Endothelial cell of umbilical vein (primary cell): ENCODE measurements around the gene MARCHF9. TPM values are rescaled to one million over a fixed set of nuclear protein-coding genes. Genes with fewer than 3 reads are reported as not detected.

Source experiments
- BruUV-seq: library from RNA; stranded (reverse); fragments of 400-500 nt; replicated peaks from 2 replicates; lab custom pipeline; 2021; lab: Mats Ljungman, UMichigan
- CTCF ChIA-PET: fragments of 300-600, 350-600 bp; sonication (Branson Sonifier 250); formaldehyde crosslinking; loops from one replicate; lab custom pipeline; 2021; ENCODE audit warnings: antibody characterized with exemption, inconsistent platforms; lab: Charles Lee
- POLR2A ChIA-PET: fragments of 300-600, 350-600 bp; sonication (Branson Sonifier 250); formaldehyde crosslinking; loops from one replicate; lab custom pipeline; 2021; ENCODE audit warnings: antibody characterized with exemption, inconsistent platforms; lab: Charles Lee
- DNase-seq: peaks from one replicate; pipeline ENCODE4 v3.0.0-alpha.2; 2011; ENCODE audit warnings: low read depth, low spot score
- FAIRE-seq: peaks from 2 replicates; lab custom pipeline; 2011; peaks lifted over from hg19 to GRCh38; lab: Jason Lieb, UNC
- H2AFZ ChIP-seq: 2 replicates; pipeline ENCODE4 v1.6.0; 2012; ENCODE audit warnings: low read depth, low read length, control low read depth, inconsistent platforms
- H3K27ac ChIP-seq: 2 replicates; pipeline ENCODE4 v1.5.1; 2011; ENCODE audit warnings: low read depth, mild to moderate bottlenecking, control low read depth, low read length, moderate library complexity; ENCODE audit not compliant: insufficient read depth
- H3K27me3 ChIP-seq, 2 experiments: 2 replicates each; pipeline versions ENCODE4 v1.6.0 to v1.6.1; 2011; ENCODE audit warnings: low read length in 2 of 2, mixed read lengths in 1 of 2; ENCODE audit not compliant: control insufficient read depth in 2 of 2, insufficient read depth in 2 of 2
- H3K36me3 ChIP-seq, 2 experiments: 2 replicates in 1 of 2; 3 replicates in 1 of 2; pipeline ENCODE4 v1.5.1; 2011; ENCODE audit warnings: low read length in 2 of 2, mild to moderate bottlenecking in 1 of 2, moderate library complexity in 1 of 2; ENCODE audit not compliant: control insufficient read depth in 2 of 2, insufficient read depth in 2 of 2; ENCODE audit errors: extremely low read depth in 1 of 2
- H3K4me1 ChIP-seq: 3 replicates; pipeline ENCODE4 v1.5.1; 2011; ENCODE audit warnings: mild to moderate bottlenecking, low read length; ENCODE audit not compliant: control insufficient read depth, insufficient read depth; ENCODE audit errors: extremely low read depth
- H3K4me2 ChIP-seq: 2 replicates; pipeline ENCODE4 v1.6.1; 2011; ENCODE audit warnings: low read length, control low read depth, mixed read lengths; ENCODE audit not compliant: insufficient read depth
- H3K4me3 ChIP-seq, 3 experiments: fragments of 200-600 bp in 1 of 3; sonication (generic), shearing (Covaris generic) in 1 of 3; replicated peaks in 1 of 3; 2 replicates each; pipeline ENCODE4 v1.5.1; 2011 to 2016; ENCODE audit warnings: control low read depth in 3 of 3, low read length in 3 of 3, mild to moderate bottlenecking in 2 of 3, inconsistent platforms in 1 of 3, low read depth in 1 of 3, moderate library complexity in 1 of 3; ENCODE audit not compliant: insufficient read depth in 1 of 3
- H3K79me2 ChIP-seq: 2 replicates; pipeline ENCODE4 v1.6.0; 2012; ENCODE audit warnings: low read length, inconsistent platforms; ENCODE audit not compliant: control insufficient read depth, insufficient read depth
- H3K9ac ChIP-seq: replicated peaks from 2 replicates; pipeline ENCODE3; 2011; ENCODE audit warnings: low read length, control low read depth; ENCODE audit not compliant: insufficient read depth; ENCODE audit errors: extremely low read depth
- H3K9me1 ChIP-seq: replicated peaks from 3 replicates; pipeline ENCODE4 v1.6.0; 2011; ENCODE audit warnings: mild to moderate bottlenecking, low read length; ENCODE audit not compliant: control insufficient read depth, insufficient read depth; ENCODE audit errors: extremely low read depth
- H3K9me3 ChIP-seq: replicated peaks from 2 replicates; pipeline ENCODE4 v1.5.1; 2012; ENCODE audit warnings: low read length, inconsistent platforms; ENCODE audit not compliant: control insufficient read depth, insufficient read depth
- H4K20me1 ChIP-seq: replicated peaks from 2 replicates; pipeline ENCODE3; 2011; ENCODE audit warnings: mild to moderate bottlenecking, low read length; ENCODE audit not compliant: control insufficient read depth, insufficient read depth; ENCODE audit errors: extremely low read depth
- EZH2 ChIP-seq: IDR thresholded peaks from 2 replicates; pipeline ENCODE4 v1.6.1; 2012; ENCODE audit warnings: borderline replicate concordance, low read depth, mild to moderate bottlenecking, moderate library complexity, low read length, inconsistent platforms; ENCODE audit not compliant: severe bottlenecking
- FOS ChIP-seq: IDR thresholded peaks from 2 replicates; pipeline ENCODE4 v1.6.1; 2011; ENCODE audit warnings: mild to moderate bottlenecking, low read length, moderate library complexity, borderline replicate concordance; ENCODE audit not compliant: insufficient read depth
- GATA2 ChIP-seq: IDR thresholded peaks from 2 replicates; pipeline ENCODE4 v1.7.0; 2011; ENCODE audit warnings: low read depth, mild to moderate bottlenecking, moderate library complexity, mixed read lengths, low read length; ENCODE audit not compliant: insufficient read length, insufficient read depth
- JUN ChIP-seq: IDR thresholded peaks from 2 replicates; pipeline ENCODE4 v1.6.1; 2011; ENCODE audit warnings: borderline replicate concordance, low read depth; ENCODE audit not compliant: insufficient read length, insufficient read depth
- MYC ChIP-seq: IDR thresholded peaks from one replicate; pipeline ENCODE4 v1.6.1; 2011; ENCODE audit warnings: mild to moderate bottlenecking, low read depth, low read length
- POLR2A ChIP-seq: IDR thresholded peaks from 2 replicates; pipeline ENCODE4 v1.6.1; 2012; ENCODE audit warnings: low read depth, mild to moderate bottlenecking, control low read depth, low read length
- POLR2AphosphoS5 ChIP-seq: IDR thresholded peaks from 2 replicates; pipeline ENCODE4 v1.6.1; 2012; ENCODE audit warnings: low read depth, mild to moderate bottlenecking, control low read depth, low read length, moderate library complexity; ENCODE audit not compliant: insufficient read depth
- dilution Hi-C: fragments of 300-500 bp; cut with MboI; formaldehyde crosslinking; loops from one replicate; pipeline ENCODE4 v1.15.0; 2019; ENCODE audit warnings: low sequenced_read_pairs; ENCODE audit not compliant: extremely low pct_ligation_motif_present
- intact Hi-C: fragments of 100-400 bp; cut with micrococcal nuclease; formaldehyde crosslinking; loops from one replicate; pipeline ENCODE4 v1.10.0; 2022
- polyA plus RNA-seq, 4 experiments: library from polyadenylated mRNA; depleted of rRNA in 3 of 4; stranded (reverse) in 3 of 4; unstranded in 1 of 4; fragments of >200 nt; gene quantifications; 2 replicates each; pipeline versions ENCODE4 v1.2.1 to v1.2.3, GENCODE V29; 2011 to 2012; ENCODE audit warnings: missing spikeins in 1 of 4
- total RNA-seq: library from RNA; stranded (reverse); gene quantifications from 2 replicates; pipeline ENCODE4 v1.2.3, GENCODE V29; 2021
- TF ChIP-seq, protein P1 (sequence below): IDR thresholded peaks from 2 replicates; pipeline ENCODE4 v1.6.1; 2011; ENCODE audit not compliant: insufficient read depth, insufficient read length
- TF ChIP-seq, protein P2 (sequence below), 2 donors: IDR thresholded peaks; 1 replicate in 1 of 2; 2 replicates in 1 of 2; pipeline ENCODE4 v1.5.1; 2011; ENCODE audit warnings: low read length in 2 of 2, mild to moderate bottlenecking in 2 of 2, moderate library complexity in 2 of 2, control low read depth in 1 of 2, inconsistent platforms in 1 of 2, low read depth in 1 of 2; ENCODE audit not compliant: insufficient read depth in 1 of 2; ENCODE audit errors: extremely low read depth in 1 of 2

The MARCHF9 gene
- total and polyA plus RNA-seq, 2 donors (not counting 3 experiments of a cell fraction or from before 2014, with no cell fraction given) = 4.6 to 4.8 TPM

DNA sequence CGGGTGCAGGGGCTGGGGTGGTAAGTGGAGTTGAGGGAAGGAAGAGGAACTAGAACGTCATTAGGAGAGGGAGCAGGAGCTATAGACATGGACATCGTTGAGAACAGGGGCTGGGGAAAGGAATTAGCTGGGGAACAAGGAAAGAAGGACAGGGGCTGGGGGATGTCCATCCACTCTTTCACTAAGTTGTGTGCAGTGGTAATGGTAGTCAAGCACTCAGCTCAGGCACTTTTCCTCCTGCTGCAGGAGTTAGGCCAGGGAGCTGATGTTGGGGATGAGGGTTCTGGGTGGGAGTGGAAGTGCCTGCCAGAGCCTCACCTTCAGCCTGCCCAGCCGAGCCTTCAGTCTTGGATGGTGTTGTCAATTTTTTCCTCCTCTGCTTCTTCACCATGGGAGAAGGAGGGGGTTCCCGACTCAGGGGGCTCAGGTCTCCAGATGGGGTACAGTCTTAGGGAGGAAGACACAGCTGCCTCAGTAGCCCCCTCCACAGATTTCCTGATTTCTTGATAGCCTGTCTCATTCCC lies 25.5 kb upstream of the MARCHF9 start:
- dilution Hi-C loops = no loop called here

More for the DNA sequence above, 25.5 kb upstream of the MARCHF9 start:
- Histone ChIP-seq H2AFZ (no peak overlapping the region), H3K27ac (no peak overlapping the region), H3K4me1 (peaks cover 7% of the 10 kb centered on the region), H4K20me1 (no peaks in the 10 kb centered on the region), H3K4me2 (no peak overlapping the region), H3K36me3 (no peaks in the 10 kb centered on the region), H3K9me3 (no peaks in the 10 kb centered on the region), H3K9ac (no peak overlapping the region), H3K4me3 (no peak overlapping the region), H3K9me1 (no peaks in the 10 kb centered on the region), H3K27me3 (peaks cover 22 to 30% of the 10 kb centered on the region in 2 experiments), H3K79me2 (no peaks in the 10 kb centered on the region)
- TF ChIP-seq MYC (no peak), POLR2A (no peak), FOS (no peak), EZH2 (no peak), POLR2AphosphoS5 (no peak), JUN (no peak), GATA2 (no peak)
- TF ChIP-seq, protein P1, sequence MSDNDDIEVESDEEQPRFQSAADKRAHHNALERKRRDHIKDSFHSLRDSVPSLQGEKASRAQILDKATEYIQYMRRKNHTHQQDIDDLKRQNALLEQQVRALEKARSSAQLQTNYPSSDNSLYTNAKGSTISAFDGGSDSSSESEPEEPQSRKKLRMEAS = no peak
- TF ChIP-seq, protein P2, sequence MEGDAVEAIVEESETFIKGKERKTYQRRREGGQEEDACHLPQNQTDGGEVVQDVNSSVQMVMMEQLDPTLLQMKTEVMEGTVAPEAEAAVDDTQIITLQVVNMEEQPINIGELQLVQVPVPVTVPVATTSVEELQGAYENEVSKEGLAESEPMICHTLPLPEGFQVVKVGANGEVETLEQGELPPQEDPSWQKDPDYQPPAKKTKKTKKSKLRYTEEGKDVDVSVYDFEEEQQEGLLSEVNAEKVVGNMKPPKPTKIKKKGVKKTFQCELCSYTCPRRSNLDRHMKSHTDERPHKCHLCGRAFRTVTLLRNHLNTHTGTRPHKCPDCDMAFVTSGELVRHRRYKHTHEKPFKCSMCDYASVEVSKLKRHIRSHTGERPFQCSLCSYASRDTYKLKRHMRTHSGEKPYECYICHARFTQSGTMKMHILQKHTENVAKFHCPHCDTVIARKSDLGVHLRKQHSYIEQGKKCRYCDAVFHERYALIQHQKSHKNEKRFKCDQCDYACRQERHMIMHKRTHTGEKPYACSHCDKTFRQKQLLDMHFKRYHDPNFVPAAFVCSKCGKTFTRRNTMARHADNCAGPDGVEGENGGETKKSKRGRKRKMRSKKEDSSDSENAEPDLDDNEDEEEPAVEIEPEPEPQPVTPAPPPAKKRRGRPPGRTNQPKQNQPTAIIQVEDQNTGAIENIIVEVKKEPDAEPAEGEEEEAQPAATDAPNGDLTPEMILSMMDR (IDR thresholded peaks at IDR 0.05; ENCODE audit: extremely low read depth in 1 of 2, insufficient read depth in 1 of 2, low read depth in 1 of 2, low read length in 2 of 2) = no peak
- BruUV-seq = no TSS peak
- DNase-seq (no peak), FAIRE-seq (no peak)
- ChIA-PET POLR2A (no interaction called here), CTCF (interaction anchor here (1.5 kb wide), 1 partner anchor 15 kb away, joined by 5 read pairs; the partner anchor contains the start of gene TSPAN31)
- intact Hi-C loops = no loop called here
